Thymus (tissue), 11 donors: ENCODE data around the gene CRLF2. TPM values are rescaled to one million over a fixed set of nuclear protein-coding genes. Genes with fewer than 3 reads are reported as not detected.

Experiments used
- DNase-seq, 9 donors: peaks; one replicate each; pipeline ENCODE4 v3.0.0-alpha.2; 2013; ENCODE audit warnings: low spot score in 9 of 9, low read depth in 6 of 9, missing footprints in 1 of 9
- H3K27ac ChIP-seq, 2 donors: one replicate each; pipeline ENCODE4 v1.5.1; 2013; ENCODE audit warnings: control low read depth in 1 of 2, low read depth in 1 of 2, low read length in 1 of 2, mild to moderate bottlenecking in 1 of 2, moderate library complexity in 1 of 2
- H3K27me3 ChIP-seq, 2 donors: one replicate each; pipeline ENCODE4 v1.5.1; 2013; ENCODE audit warnings: low read length in 1 of 2; ENCODE audit not compliant: control insufficient read depth in 2 of 2, insufficient read depth in 1 of 2
- H3K36me3 ChIP-seq, 2 donors: one replicate each; pipeline ENCODE4 v1.5.1; 2013; ENCODE audit warnings: low read length in 1 of 2, mild to moderate bottlenecking in 1 of 2, moderate library complexity in 1 of 2; ENCODE audit not compliant: control insufficient read depth in 2 of 2, insufficient read depth in 2 of 2
- H3K4me1 ChIP-seq, 2 donors: one replicate each; pipeline ENCODE4 v1.5.1; 2013; ENCODE audit warnings: low read length in 2 of 2; ENCODE audit not compliant: control insufficient read depth in 2 of 2, insufficient read depth in 2 of 2
- H3K4me3 ChIP-seq, 2 donors: one replicate each; pipeline ENCODE4 v1.5.1; 2013; ENCODE audit warnings: low read length in 2 of 2, control low read depth in 1 of 2, mild to moderate bottlenecking in 1 of 2
- H3K9me3 ChIP-seq, 2 donors: one replicate each; pipeline ENCODE4 v1.5.1; 2013; ENCODE audit warnings: low read length in 1 of 2, mild to moderate bottlenecking in 1 of 2; ENCODE audit not compliant: control insufficient read depth in 2 of 2, insufficient read depth in 1 of 2
- WGBS: extraction: QIAGEN DNeasy Blood & Tissue Kit; methylation state at CpG from one replicate; pipeline ENCODE4 v1.1.7; 2013; 5-methylcytosine and 5-hydroxymethylcytosine counted together
- polyA plus RNA-seq: library from polyadenylated mRNA; stranded (reverse); fragments of 200-250 nt; gene quantifications from one replicate; pipeline ENCODE4 v1.2.3, GENCODE V29; 2013
- total RNA-seq: library from RNA; stranded (reverse); fragments of 120-200 nt; gene quantifications from one replicate; pipeline ENCODE4 v1.2.4, GENCODE V29; 2013
- donor health status: healthy.

The CRLF2 gene
- total and polyA plus RNA-seq, 2 donors: 0.28 to 2.0 TPM

DNA sequence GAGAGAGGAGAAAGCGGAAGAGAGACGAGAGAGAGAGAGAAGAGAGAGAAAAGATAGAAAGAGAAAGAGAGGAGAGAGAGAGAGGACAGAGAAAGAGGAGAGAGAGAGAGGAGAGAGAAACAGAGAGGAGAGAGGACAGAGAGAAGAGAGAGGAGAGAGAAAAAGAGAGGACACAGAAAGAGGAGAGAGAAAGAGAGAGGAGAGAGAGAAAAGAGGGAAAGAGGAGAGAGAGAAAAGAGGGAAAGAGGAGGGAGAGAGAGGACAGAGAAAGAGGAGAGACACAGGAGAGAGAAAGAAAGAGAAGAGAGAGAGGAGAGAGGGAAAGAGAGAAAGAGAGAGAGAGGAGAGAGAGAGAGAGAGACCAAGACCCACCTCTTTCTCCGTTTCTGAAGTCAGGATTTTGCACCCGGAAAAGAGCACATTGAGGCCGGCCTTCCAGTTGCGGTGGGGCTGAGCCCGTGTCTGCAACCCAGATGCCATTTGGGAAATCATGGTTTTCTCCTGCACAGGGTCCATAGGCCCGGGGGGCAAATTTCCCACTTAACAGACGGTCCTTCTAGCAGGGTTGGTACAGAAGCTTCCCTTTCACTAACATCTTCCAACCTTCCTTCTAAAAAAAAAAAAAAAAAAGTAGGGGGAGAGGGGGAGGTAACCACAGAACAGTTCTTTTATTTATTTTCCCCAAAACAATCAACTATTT is 60.9 kb downstream of the CRLF2 start:
- DNase-seq: no peak
- Histone ChIP-seq H3K9me3 (no peaks in the 10 kb centered on the region), H3K4me3 (no peak overlapping the region), H3K27me3 (peaks cover 0 to 3% of the 10 kb centered on the region in 2 donors), H3K27ac (no peak overlapping the region), H3K4me1 (no peaks in the 10 kb centered on the region), H3K36me3 (no peaks in the 10 kb centered on the region)
- WGBS: 84% methylated on average over 9 of the region's 9 CpGs

DNA sequence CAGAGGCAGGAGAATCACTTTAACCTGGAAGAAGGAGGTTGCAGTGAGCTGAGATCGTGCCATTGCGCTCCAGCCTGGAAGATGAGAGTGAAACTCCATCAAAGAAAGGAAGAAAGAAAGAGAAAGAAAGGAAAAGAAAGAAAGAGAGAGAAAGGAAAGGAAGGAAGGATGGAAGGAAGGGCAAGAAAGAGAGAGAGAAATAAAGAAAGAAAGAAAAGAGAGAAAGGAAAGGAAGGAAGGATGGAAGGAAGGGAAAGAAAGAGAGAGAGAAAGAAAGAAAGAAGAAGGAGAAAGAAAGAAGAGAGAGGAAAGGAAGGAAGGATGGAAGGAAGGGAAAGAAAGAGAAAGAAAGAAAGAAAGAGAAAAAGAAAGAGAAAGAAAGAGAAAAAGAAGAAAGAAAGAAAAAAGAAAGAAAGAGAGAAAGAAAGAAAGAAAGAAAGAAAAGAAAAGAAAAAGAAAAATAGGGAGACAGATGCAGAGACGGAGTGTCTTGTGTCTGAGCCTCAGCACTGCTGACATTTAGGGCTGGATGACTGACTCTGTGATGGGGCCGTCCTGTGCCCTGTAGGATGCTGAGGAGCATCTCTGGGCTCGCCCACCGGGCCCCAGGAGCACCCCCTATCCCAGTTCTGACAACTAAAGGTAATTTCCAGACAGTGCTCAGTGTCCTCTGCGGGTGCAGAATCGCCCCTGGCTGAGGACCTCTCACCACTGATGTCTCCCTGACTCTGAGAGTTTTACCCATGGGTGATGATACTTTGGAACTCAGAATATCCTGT is 61.7 kb downstream of the CRLF2 start:
- no peak for DNase-seq

DNA sequence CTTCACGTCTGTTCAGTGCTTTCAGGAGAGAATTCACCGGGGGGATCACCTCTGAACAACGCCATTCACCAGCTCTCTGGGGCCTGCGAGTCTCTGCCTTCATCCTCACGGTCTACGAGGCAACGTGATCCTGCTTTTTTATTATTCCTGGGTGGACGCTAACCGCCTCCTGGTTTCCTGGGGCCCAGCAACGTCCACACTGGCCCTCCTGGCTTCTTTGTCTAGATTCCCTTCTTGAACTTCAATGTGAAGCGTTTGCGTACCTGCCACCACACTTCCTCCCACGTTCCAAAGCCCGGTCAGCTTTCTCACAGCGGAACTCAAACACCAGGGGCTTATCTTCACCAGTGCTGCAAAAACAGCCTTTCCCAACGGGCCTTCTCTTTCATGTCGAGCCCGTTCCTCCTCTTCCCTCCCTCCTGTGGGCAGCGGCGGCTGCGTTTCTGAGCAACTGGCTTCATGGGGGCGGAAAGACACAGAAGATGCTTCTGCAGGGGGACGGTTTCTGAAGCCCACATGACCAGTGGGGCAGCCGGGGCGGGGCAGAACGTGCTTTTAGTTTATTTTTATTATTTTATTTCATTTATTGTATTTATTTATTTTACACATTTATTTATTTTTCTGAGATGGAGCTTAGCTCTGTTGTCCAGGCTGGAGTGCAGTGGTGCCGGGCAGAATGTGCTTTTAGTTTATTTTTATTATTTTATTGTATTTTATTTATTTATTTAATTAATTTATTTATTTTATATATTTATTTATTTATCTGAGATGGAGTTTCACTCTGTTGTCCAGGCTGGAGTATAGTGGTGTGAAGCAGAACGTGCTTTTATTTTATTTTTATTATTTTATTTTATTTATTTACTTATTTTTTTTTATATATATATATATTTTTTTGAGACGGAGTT is 64.6 kb downstream of the CRLF2 start:
- Histone ChIP-seq H3K27ac (no peak overlapping the region), H3K4me3 (no peak overlapping the region), H3K36me3 (no peaks in the 10 kb centered on the region), H3K4me1 (no peaks in the 10 kb centered on the region), H3K27me3 (peaks cover 0 to 3% of the 10 kb centered on the region in 2 donors), H3K9me3 (no peaks in the 10 kb centered on the region)
- no peak for DNase-seq
- WGBS: 89% methylated on average over 29 of the region's 29 CpGs

More for the DNA sequence above, 61.7 kb downstream of the CRLF2 start:
- H3K27ac ChIP-seq: no peak overlapping the region
- no peaks in the 10 kb centered on the region for H3K4me1 ChIP-seq
- no peaks in the 10 kb centered on the region for H3K9me3 ChIP-seq
- H3K36me3 ChIP-seq: no peaks in the 10 kb centered on the region
- H3K27me3 ChIP-seq: peaks cover 0 to 3% of the 10 kb centered on the region in 2 donors
- 96% methylated on average over 8 of the region's 8 CpGs for WGBS
- no peak overlapping the region for H3K4me3 ChIP-seq

DNA sequence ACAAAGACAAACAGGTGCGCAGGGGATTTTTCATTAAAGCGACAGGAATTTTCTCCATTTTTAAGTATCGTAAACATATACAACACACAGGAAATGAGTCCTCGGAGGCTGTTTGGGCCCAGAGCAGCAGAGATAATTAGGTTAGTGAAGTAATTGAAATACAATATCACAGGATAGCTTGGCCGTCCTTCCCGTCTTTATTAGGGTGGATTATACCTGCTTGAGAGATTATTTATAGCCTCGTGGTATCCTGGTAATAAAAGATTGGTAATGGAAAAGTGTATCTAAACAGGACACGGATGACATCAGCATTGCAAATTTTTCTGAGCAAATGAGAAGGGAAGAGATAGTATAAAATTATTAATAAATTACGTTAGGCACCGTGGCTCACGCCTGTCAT is 68.2 kb downstream of the CRLF2 start:
- Histone ChIP-seq H3K4me3 (no peak overlapping the region), H3K27ac (no peak overlapping the region), H3K27me3 (no peaks in the 10 kb centered on the region), H3K4me1 (no peaks in the 10 kb centered on the region), H3K9me3 (no peaks in the 10 kb centered on the region), H3K36me3 (no peaks in the 10 kb centered on the region)
- DNase-seq: no peak
- 89% methylated on average over 11 of the region's 11 CpGs for WGBS

Other genes starting within 250 kb of the CRLF2 start
- 21.3 TPM for gene CSF2RA, start 56.2 kb upstream of the CRLF2 start, total RNA-seq
- gene CSF2RA, start 56.2 kb upstream of the CRLF2 start, polyA plus RNA-seq: 30.9 TPM
- gene IL3RA, start 124.1 kb upstream of the CRLF2 start, total RNA-seq: 4.9 TPM
- 12.7 TPM for gene IL3RA, start 124.1 kb upstream of the CRLF2 start, polyA plus RNA-seq
- 139 TPM for gene SLC25A6, start 179.5 kb upstream of the CRLF2 start, total RNA-seq
- 230 TPM for gene SLC25A6, start 179.5 kb upstream of the CRLF2 start, polyA plus RNA-seq
- gene ASMTL, start 240.3 kb upstream of the CRLF2 start, total RNA-seq: 14.6 TPM
- gene ASMTL, start 240.3 kb upstream of the CRLF2 start, polyA plus RNA-seq: 33.0 TPM